ENCODE results near the gene SNAPC2.

Gene SNAPC2

GRCh38 chr19:7924651-7925170 lies 4.6 kb downstream of the SNAPC2 start:
- no peak for FAIRE-seq

GRCh38 chr19:7925171-7925851 lies 5.2 kb downstream of the SNAPC2 start:
- FAIRE-seq = no peak
- TF ChIP-seq CTCF (IDR thresholded peaks at IDR 0.05; ENCODE audit: insufficient read depth, missing control alignments) = peak; percentile 91
- DNase-seq (ENCODE audit: insufficient read length, low spot score) = peak; percentile 94

More at GRCh38 chr19:7924651-7925170, 4.6 kb downstream of the SNAPC2 start:
- DNase-seq (ENCODE audit: insufficient read length, low spot score) = no peak
- TF ChIP-seq CTCF (IDR thresholded peaks at IDR 0.05; ENCODE audit: insufficient read depth, missing control alignments) = no peak

- TF ChIP-seq CTCF (IDR thresholded peaks at IDR 0.05; ENCODE audit: insufficient read depth, missing control alignments) = no peak
- FAIRE-seq (no peak), DNase-seq (ENCODE audit: insufficient read length, low spot score) (peak; percentile 84)
Observed at GRCh38 chr19:7926021-7926726, 6.0 kb downstream of the SNAPC2 start, which contains the start of gene CTXN1. TSS of gene CTXN1 (minus strand) at chr19:7926135. CDS start at chr19:7925538, 597 bp downstream.

GRCh38 chr19:7926727-7927604 lies 6.8 kb downstream of the SNAPC2 start:
- no peak for TF ChIP-seq CTCF (IDR thresholded peaks at IDR 0.05; ENCODE audit: insufficient read depth, missing control alignments)
- no peak for DNase-seq (ENCODE audit: insufficient read length, low spot score)
- no peak for FAIRE-seq

- no peak for FAIRE-seq
- TF ChIP-seq CTCF (IDR thresholded peaks at IDR 0.05; ENCODE audit: insufficient read depth, missing control alignments) = no peak
- no peak for DNase-seq (ENCODE audit: insufficient read length, low spot score)
Observed at GRCh38 chr19:7927605-7928333, 7.6 kb downstream of the SNAPC2 start.

GRCh38 chr19:7928334-7928706 lies 8.2 kb downstream of the SNAPC2 start:
- DNase-seq (ENCODE audit: insufficient read length, low spot score) = no peak
- no peak for TF ChIP-seq CTCF (IDR thresholded peaks at IDR 0.05; ENCODE audit: insufficient read depth, missing control alignments)
- no peak for FAIRE-seq
